WERI-Rb-1 (cell line): ENCODE measurements around the gene SEZ6L.

Experiments used
- DNase-seq: peaks from one replicate; pipeline ENCODE4 v3.0.0-alpha.2; 2020
- H3K27ac ChIP-seq: fragments of 250-450 bp; sonication (Bioruptor Pico); 2 replicates; pipeline ENCODE4 v1.5.1; 2020; ENCODE audit warnings: mild to moderate bottlenecking, moderate library complexity
- H3K27me3 ChIP-seq: fragments of 250-450 bp; sonication (Bioruptor Pico); 2 replicates; pipeline ENCODE4 v1.5.1; 2021; ENCODE audit warnings: mild to moderate bottlenecking, low read depth, moderate library complexity; ENCODE audit not compliant: insufficient read depth, severe bottlenecking
- H3K36me3 ChIP-seq: fragments of 250-450 bp; sonication (Bioruptor Pico); 2 replicates; pipeline ENCODE4 v1.5.1; 2020; ENCODE audit warnings: mild to moderate bottlenecking, moderate library complexity
- H3K4me3 ChIP-seq: 2 replicates; pipeline ENCODE4 v1.5.1; 2011; ENCODE audit warnings: low read depth, mild to moderate bottlenecking, control low read depth, low read length
- H3K9me3 ChIP-seq: fragments of 250-450 bp; sonication (Bioruptor Pico); 2 replicates; pipeline ENCODE4 v1.5.1; 2021; ENCODE audit warnings: mild to moderate bottlenecking, moderate library complexity; ENCODE audit not compliant: severe bottlenecking
- CTCF ChIP-seq: IDR thresholded peaks from 2 replicates; pipeline ENCODE4 v1.5.1; 2011; ENCODE audit warnings: low read depth, mild to moderate bottlenecking, control low read depth, inconsistent platforms, low read length

The SEZ6L gene

GRCh38 chr22:26380072-26380830 is 211.0 kb downstream of the SEZ6L start:
- TF ChIP-seq CTCF: no peak
- no peak for DNase-seq
- H3K9me3 ChIP-seq: no peaks in the 10 kb centered on the region
- no peaks in the 10 kb centered on the region for H3K27me3 ChIP-seq
- no peak overlapping the region for H3K27ac ChIP-seq
- H3K36me3 ChIP-seq: no peaks in the 10 kb centered on the region
- no peak overlapping the region for H3K4me3 ChIP-seq

GRCh38 chr22:26382782-26383181 is 213.5 kb downstream of the SEZ6L start:
- no peaks in the 10 kb centered on the region for H3K36me3 ChIP-seq
- H3K9me3 ChIP-seq: no peaks in the 10 kb centered on the region
- no peak for DNase-seq
- H3K27ac ChIP-seq: no peak overlapping the region
- no peak for TF ChIP-seq CTCF
- no peak overlapping the region for H3K4me3 ChIP-seq
- no peaks in the 10 kb centered on the region for H3K27me3 ChIP-seq

GRCh38 chr22:26383968-26384556 is 214.8 kb downstream of the SEZ6L start:
- no peak for DNase-seq
- H3K27me3 ChIP-seq: no peaks in the 10 kb centered on the region
- no peak for TF ChIP-seq CTCF
- H3K36me3 ChIP-seq: no peaks in the 10 kb centered on the region
- no peak overlapping the region for H3K27ac ChIP-seq
- H3K9me3 ChIP-seq: no peaks in the 10 kb centered on the region
- no peak overlapping the region for H3K4me3 ChIP-seq

- TF ChIP-seq CTCF: no peak
- DNase-seq: no peak
- Histone ChIP-seq H3K4me3 (no peak overlapping the region), H3K27ac (no peak overlapping the region), H3K9me3 (no peaks in the 10 kb centered on the region), H3K27me3 (no peaks in the 10 kb centered on the region), H3K36me3 (no peaks in the 10 kb centered on the region)
These were observed 215.9 kb downstream of the SEZ6L start for GRCh38 chr22:26385164-26385563.

GRCh38 chr22:26389125-26389524 is 219.9 kb downstream of the SEZ6L start:
- Histone ChIP-seq H3K9me3 (no peaks in the 10 kb centered on the region), H3K4me3 (no peak overlapping the region), H3K27ac (no peak overlapping the region), H3K36me3 (no peaks in the 10 kb centered on the region), H3K27me3 (no peaks in the 10 kb centered on the region)
- TF ChIP-seq CTCF: no peak
- DNase-seq: no peak
